T-helper 2 cell (primary cell): ENCODE data around the gene IL20RA.
"Not testable (repeated sequence)": the region's sequence is repeated elsewhere in the genome, so short reads cannot be mapped to it uniquely, and the experiment has no call there.

Source experiments
- DNase-seq, 5 experiments: peaks; one replicate each; pipeline versions ENCODE4 v3.0.0 to v3.0.0-alpha.2; 2012 to 2022

Gene IL20RA

GRCh38 chr6:136968837-136969236, 75.9 kb downstream of the IL20RA start:
- no peak for DNase-seq

- peak; percentile 14 to 68 (median 26) for DNase-seq
Observed at GRCh38 chr6:136967876-136968752, 76.7 kb downstream of the IL20RA start.

GRCh38 chr6:136964398-136964797, 80.4 kb downstream of the IL20RA start:
- DNase-seq, result no peak

- DNase-seq, result no peak
Observed at GRCh38 chr6:136963259-136963658, 81.5 kb downstream of the IL20RA start.

GRCh38 chr6:136962661-136963060, 82.1 kb downstream of the IL20RA start:
- DNase-seq, result no peak

GRCh38 chr6:136961848-136962247, 82.9 kb downstream of the IL20RA start:
- no peak for DNase-seq

- DNase-seq, result no peak
Observed at GRCh38 chr6:136960781-136961180, 84.0 kb downstream of the IL20RA start.

- not testable (repeated sequence) for DNase-seq
Observed at GRCh38 chr6:136959935-136960334, 84.8 kb downstream of the IL20RA start.

GRCh38 chr6:136959471-136959891, 85.3 kb downstream of the IL20RA start:
- no peak for DNase-seq

- no peak for DNase-seq
Observed at GRCh38 chr6:136958168-136958567, 86.6 kb downstream of the IL20RA start.

- no peak for DNase-seq
Observed at GRCh38 chr6:136956590-136957544, 87.9 kb downstream of the IL20RA start.

- no peak for DNase-seq
Observed at GRCh38 chr6:136955123-136955522, 89.6 kb downstream of the IL20RA start.

- no peak for DNase-seq
Observed at GRCh38 chr6:136952714-136953260, 92.0 kb downstream of the IL20RA start.

GRCh38 chr6:136950436-136951126, 94.2 kb downstream of the IL20RA start:
- DNase-seq, result no peak
